ENCODE measurements around the gene CHD9.
"Not testable (repeated sequence)": the region's sequence is repeated elsewhere in the genome, so short reads cannot be mapped to it uniquely, and the experiment has no call there.

The CHD9 gene

DNA sequence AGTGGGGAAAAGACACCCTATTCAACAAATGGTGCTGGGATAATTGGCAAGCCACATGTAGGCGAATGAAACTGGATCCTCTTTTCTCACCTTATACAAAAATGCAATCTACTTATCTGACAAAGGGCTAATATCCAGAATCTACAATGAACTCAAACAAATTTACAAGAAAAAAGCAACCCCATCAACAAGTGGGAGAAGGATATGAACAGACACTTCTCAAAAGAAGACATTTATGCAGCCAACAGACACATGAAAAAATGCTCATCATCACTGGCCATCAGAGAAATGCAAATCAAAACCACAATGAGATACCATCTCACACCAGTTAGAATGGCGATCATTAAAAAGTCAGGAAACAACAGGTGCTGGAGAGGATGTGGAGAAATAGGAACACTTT, 223.7 kb downstream of the CHD9 start:
- not testable (repeated sequence) for DNase-seq (ENCODE audit: low spot score)

DNA sequence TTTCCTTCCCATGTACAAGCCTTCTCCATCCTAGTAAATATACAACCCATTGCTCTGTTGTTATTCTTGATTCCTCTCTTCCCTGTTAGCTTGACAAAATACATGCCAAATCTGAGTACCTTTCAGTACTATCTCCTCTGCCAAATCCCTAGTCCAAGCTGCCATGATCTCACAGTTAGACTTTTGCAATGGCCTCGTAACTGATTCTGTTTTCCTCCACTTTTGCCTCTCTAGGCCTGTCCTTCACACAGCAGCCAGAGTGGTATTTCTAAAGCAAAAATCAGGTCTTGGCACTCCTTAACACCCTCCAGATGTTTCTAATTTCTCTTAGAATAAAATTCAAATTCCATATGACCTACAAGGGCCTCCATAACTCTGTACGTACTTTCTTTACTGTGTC, 226.5 kb downstream of the CHD9 start:
- DNase-seq (ENCODE audit: low spot score), result no peak

DNA sequence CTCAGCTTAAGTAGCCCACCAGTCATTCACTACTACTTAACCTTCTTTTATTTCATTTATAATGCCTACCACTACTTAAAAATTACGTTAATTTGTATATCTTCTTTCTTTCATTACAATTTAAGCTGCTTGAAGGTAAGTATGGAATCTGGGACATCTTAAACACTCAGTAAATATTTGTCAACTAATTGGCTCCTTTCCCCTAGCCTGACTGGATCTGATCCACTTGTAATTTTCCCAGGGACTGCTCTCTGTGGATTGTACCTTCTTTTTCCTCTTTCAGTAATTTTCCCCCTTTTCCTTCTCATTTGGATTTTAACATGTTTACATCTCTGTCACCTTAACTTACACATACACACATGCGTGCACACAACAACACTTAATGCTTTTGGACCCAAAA, 227.1 kb downstream of the CHD9 start:
- DNase-seq (ENCODE audit: low spot score), result no peak

DNA sequence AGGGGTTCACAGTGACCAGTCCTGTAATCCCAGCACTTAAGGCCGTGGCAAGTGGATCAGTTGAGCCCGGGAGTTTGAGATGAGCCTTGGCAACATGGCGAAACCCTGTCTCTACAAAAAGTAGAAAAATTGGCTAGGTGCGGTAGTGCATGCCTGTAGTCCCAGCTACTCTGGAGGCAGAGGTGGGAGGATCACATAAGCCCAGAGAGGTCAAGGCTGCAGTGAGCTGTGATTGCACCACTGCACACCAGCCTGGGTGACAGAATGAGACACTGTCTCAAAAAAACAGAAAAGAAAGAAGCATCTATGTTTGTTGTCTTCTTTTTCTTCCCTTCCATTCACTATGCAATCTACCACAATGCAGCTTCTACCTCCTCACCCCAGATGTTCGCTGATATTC, 227.5 kb downstream of the CHD9 start:
- DNase-seq (ENCODE audit: low spot score), result no peak

DNA sequence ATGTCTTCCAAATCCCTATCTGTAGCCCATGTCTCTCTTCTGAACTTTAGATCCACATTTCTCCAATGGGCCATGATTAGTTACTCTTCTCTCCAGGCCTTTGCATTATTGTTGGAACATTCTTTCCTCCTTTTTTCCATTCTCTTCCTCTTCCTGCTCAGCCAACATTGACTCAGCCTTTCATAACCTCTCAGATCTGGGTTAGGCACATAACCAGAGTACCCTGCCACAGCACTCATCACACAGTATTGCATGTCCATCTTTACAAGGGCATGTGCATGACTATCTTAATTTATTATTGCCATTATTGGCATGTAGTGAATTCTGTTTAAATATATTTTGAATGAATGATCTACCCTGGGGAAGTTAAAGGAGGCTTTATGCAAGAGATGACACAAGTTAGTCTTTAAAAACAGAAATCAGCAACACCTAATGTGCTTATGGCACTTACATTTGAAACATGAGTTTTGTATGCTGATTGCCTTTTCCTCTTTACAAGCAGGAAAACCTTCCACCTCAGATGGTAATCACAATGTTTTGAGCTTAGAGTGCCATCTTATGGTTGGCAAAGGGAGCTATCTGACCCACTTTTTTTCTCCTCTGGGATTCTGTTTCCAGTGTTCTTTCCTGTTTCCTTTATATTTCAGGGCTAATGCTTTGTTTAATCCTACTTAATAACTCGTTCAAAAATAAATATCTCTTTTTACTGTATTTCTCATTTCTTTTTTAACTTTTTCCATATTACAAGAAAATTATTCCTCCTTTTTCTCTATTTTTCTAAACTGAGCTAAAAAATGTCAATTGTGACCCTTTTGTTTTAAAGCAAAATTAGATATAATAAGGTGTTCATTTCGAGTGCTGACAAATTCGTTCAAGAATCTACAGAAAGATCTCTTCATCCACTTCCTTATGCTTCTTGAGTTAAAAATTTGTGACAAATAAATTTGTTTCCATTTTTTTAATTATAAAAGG, 228.5 kb downstream of the CHD9 start:
- peak; percentile 59 for DNase-seq (ENCODE audit: low spot score)

DNA sequence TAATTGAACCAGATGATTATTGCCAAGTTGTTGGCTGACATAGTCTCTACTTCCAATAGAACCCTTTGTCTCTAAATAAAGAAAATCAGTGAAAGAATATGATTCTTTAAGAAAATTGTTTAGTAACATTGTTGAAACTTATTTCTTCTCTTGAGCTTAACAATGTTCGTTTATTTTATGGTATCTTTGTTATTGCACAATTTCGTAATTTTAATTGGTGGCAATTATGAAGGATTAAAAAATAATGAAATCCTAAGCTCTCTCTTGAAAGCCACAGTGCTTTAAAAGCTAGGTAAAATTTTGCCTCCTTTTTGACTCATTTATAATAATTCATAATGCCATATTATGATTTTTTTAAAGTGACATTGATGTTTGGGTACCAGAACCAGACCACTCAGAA, 230.4 kb downstream of the CHD9 start:
- DNase-seq (ENCODE audit: low spot score), result no peak

DNA sequence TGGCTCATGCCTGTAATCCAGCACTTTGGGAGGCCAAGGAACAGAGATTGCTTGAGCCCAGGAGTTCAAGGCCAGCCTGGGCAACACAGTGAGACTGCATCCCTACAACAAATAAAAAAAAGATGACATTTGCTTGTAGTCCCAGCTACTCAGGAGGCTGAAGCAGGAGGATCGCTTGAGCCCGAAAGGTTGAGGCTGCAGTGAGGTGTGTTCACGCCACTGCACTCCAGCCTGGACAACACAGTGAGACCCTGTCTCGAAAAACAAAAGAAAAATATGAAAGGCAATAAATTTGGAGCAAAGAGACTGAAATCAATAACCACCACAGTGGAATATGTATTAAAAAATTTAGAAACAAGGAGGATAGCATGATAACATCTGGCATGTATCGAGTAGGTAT, 235.7 kb downstream of the CHD9 start:
- no peak for DNase-seq (ENCODE audit: low spot score)

DNA sequence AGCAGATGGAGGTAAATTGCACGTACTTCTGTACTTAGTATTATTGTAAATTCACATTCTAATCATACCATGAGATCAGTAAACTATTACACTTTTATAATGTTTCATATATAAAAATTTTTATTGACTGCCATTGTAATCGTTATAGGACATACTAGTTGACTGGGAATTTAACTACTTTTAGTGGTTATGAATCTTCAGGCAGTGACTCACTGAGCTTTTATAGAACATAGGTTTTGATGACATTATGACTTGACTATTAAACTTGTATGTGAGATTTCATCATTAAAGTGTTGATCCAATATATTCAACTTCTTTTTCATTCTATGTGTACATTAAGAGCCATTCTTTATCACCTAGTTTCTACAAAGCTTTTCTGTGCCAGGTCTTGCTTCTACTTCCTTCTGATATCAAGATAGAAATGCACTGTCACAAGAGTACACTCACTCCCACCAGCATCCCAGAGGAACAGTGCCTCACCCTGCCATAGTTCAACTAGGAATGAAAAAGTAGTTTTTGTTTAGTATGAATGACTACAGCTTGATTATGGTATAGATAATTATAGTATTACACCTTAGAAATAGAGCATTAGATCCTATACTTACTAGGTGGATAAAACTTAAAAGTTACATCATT, 237.1 kb downstream of the CHD9 start:
- DNase-seq (ENCODE audit: low spot score), result no peak

DNA sequence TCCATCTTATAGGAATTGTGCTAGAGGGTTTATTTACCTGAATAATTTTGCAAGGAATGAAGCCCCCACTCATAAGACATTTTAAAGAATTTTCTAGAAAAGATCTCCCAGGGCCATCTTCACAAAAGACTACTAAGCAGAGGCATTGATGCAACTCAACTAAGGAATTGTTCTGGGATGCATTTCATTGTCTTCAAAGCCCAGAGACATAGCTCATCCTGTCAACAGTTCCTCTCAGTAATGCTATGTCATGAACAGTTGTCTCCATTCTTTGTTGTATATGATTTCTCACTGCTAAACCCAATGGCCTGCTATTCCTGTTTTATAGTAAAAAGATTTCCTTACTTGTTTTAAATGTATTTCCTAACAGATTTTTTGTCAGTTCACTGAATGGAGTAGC, 242.7 kb downstream of the CHD9 start:
- DNase-seq (ENCODE audit: low spot score), result no peak

DNA sequence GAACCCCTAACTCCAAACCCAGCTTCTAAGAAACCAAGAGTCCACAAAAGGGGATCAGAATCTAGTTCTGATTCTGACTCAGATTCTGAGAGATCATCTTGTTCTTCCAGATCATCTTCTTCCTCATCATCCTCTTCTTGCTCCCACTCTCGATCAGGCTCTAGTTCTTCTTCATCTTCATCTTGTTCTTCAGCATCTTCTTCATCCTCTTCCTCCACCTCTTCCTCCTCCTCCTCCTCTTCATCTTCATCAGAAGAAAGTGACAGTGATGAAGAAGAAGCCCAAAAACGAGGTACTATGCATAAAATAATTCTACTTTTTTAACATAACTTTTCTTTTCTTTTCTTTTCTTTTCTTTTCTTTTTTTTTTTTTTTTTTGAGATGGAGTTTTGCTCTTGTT, 249.5 kb downstream of the CHD9 start:
- no peak for DNase-seq (ENCODE audit: low spot score)

DNA sequence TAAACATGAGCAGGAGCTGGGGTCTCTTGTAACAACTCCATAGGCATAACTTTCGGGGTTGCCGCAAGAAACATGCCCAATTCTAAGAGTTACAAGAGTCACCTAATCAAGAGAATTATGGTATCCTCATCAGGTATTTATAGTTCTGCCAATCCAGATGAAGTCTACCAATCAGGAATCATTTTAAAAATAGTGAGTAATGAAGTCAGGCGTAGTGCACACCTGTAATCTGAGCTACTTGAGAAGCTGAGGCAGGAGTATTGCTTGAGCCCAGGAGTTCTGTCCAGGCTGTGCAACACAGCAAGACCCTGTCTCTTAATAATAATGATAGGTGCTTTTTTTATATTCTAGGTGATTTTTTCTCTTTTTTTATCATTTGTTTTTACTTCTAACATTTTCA, 251.0 kb downstream of the CHD9 start:
- DNase-seq (ENCODE audit: low spot score), result no peak

DNA sequence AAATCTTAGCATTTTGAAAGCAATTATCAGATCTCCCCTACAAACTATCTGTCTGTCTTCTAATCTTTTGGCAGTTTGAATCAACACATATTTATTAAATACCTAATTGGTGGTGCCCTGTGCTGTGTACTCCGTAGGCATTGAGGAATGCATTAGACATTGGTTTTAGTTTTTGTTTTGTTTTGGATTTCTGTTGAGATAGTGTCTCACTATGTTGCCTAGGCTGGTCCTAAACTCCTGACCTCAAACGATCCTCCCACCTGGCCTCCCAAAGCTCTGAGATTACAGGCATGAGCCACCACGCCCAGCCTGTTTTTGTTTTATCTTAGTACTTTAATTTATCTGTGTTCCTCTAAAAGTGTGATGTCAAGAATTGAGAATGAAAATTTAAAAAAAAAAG, 254.7 kb downstream of the CHD9 start:
- no peak for DNase-seq (ENCODE audit: low spot score)

DNA sequence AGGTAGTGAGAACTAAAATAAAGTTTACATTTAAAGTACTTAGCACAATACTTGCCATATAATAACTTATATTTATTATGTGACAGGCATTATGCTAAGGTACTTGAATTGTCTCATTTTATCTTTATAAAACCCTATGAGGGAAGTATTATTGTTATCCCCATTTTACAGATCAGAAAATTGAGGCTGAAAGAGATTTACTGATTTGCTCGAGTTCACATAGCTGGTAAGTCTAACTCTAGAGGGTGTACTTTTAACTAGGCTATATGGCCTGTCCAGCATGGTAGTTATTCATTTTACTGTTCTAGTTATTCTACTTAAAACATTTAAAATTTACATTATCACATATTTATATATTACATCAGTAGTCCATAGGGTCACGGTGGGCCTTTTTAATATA, 266.2 kb downstream of the CHD9 start:
- no peak for DNase-seq (ENCODE audit: low spot score)

DNA sequence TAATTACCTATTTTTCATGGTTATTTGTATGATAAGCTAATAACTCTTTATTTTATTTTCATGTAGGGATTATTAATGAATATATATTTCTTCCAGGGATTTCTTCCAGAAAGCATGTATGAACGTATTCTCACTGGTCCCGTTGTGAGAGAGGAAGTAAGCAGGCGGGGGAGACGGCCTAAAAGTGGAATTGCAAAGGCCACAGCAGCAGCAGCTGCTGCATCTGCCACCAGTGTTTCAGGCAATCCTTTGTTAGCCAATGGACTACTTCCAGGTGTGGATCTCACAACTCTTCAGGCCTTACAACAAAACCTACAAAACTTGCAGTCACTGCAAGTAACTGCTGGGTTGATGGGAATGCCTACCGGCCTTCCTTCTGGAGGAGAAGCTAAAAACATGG, 269.1 kb downstream of the CHD9 start:
- DNase-seq (ENCODE audit: low spot score), result no peak

DNA sequence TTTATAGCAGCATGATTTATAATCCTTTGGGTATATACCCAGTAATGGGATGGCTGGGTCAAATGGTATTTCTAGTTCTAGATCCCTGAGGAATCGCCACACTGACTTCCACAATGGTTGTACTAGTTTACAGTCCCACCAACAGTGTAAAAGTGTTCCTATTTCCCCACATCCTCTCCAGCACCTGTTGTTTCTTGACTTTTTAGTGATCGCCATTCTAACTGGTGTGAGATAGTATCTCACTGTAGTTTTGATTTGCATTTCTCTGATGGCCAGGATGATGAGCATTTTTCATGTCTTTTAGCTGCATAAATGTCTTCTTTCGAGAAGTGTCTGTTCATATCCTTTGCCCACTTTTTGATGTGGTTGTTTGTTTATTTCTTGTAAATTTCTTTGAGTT, 276.2 kb downstream of the CHD9 start:
- not testable (repeated sequence) for DNase-seq (ENCODE audit: low spot score)

DNA sequence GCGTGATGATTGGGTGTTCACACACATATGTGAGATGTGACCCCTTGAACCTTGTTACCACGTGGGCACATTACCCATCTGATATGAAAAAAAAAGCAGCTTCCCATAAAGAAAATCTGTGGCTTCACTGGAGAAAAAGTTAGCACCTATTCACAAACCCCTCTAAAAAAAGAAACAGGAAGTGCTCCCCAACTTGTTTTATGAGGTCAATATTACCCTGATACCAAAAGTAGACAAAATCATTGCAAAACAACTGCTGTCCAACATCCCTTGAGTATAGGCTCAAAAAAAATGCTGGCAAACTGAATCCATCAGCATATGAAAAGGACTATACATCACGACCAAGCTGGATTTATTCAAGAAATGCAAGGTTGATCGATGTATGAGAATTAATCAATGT, 279.8 kb downstream of the CHD9 start:
- no peak for DNase-seq (ENCODE audit: low spot score)

DNA sequence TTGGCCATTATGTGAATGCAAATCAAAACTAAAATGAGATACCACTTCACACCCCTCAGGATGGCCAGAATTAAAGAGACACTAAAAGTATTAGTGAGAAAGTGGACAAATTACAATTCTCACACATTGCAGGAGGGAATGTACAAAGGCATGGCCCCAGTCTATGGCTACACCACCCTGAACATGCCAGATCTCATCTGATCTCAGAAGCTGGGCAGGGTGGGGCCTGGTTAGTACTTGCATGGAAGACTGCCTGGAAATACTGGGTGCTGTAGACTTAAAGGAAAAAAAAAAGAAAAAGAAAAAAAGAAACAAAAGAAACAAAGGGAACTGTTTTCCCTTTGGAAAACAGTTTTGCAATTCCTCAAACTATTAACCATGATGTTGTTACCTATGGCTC, 282.5 kb downstream of the CHD9 start:
- DNase-seq (ENCODE audit: low spot score), result no peak

DNA sequence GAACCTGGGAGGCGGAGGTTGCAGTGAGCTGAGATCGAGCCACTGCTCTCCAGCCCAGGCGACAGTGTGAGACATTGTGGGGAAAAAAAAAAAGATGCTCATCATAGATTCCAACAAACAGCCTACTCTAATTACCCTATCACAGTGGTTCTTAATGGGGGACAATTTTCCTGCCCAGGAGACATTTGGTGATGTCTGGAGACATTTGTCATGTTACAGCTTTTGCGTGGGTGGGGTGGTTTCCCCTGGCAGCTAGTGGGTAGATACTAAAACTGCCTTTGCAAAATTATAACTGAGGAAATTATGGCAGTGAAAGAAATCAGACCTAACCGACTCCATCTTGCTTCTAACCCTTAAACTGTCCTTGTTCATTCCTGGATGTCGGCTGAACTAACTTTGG, 287.0 kb downstream of the CHD9 start:
- no peak for DNase-seq (ENCODE audit: low spot score)

DNA sequence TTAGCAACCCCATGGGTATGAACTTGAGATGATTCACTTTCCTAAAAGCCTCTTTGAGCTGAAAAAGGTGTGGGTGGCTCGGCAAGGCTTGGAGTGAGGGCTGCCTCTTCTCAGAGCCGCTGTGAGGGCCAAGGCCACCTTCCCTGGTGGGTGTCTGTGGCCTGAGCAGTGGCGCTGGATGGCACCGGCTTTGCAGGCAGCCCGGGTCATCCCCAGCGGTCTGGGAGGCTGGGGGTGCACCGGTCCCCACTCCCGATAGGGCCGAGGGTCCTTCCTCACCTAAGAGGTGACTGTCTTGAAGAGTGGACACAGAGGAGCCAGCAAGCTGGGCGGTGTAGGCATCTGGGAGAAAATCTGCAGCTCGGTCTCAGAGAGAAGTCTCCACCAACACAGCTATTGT, 300.3 kb downstream of the CHD9 start:
- no peak for DNase-seq (ENCODE audit: low spot score)

DNA sequence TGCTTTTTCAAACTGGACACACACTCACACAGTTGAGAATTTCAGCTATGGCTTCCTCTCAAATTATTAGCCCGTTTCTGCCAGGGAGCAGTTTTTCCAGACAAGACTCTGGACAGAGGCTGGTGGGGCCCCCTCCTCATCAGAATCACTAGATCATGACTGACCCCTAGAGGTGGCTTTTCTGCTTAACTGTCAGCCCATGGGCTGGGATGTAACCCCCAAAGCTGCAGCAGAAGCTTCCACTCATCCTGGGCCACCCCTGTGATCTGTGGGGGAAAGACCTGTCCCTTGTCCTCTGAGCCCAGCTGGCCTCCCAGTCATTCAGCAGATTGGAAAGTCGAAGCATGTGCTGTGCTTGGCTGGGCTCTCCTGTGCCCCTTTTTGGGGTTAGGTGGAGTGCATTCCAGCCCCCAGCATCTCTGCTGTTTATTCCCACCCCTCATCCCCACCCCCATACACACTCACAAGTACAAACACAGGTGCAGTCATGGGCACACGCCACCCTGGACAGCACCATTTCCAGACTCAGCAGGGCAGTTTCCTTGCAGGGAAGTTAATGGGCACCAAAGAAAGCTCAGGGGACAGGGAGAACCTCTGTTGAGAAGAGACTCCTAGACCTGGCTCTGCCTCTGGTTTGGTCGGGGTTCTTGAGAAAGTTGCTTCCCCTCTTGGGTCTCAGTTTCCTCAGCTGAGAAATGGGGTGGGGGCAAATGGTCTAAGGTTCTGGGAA, 301.9 kb downstream of the CHD9 start:
- DNase-seq (ENCODE audit: low spot score), result no peak

DNA sequence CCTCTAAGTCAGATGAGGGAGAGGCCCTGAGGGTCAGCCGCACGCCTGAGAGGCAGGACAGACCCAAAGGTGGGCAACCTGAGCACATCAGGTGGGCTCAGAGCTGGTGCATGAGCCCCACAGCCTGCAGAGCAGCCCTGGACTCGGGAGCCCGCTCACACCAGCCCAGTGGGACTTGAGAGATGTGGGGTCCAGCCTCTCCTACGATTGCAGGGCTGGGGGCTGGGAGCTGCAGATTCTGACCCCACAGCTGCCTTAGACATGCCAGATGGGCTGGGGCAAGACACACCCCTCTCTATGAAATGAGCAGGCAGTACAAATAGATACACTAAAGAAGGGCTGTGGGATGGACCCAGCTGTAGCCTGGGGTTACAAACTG, 302.4 kb downstream of the CHD9 start:
- DNase-seq (ENCODE audit: low spot score), result no peak

DNA sequence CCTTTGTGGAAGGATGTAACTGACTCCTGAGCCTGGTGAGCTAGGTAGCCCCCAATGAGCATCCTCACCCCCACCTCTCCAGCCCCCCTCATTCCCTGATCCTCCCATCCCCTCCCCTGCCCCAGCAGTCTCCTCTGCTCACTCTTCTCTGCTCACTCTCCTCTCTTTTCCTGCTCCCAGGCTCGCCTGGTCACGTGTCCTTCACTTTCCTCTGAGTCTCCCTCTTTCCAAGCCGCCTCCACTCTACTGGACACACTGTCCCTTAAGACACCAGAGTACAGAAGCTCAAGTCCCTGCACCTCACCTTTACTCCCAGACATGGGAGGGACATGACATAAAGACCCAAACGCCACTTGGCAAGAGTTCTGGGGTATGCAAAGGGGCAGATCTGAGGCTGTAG, 303.2 kb downstream of the CHD9 start:
- DNase-seq (ENCODE audit: low spot score), result no peak

DNA sequence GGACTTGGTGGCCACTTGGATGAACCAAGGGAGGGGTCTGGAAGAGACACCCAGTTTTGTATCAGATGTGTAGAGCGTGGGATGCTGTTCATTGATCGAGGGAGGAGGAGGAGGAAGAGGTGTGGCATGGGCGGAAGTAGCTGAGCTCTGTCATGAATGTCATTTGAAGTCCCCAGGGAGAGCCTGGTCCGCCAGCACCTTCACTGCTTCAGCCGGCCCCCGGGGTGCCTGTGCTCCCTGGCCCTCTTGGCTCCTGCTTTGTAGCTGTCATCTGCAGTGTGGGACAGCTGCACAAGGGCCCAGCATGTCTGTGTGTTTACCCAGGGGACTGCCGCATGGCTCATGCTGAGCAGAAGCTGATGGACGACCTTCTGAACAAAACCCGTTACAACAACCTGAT, 304.1 kb downstream of the CHD9 start:
- no peak for DNase-seq (ENCODE audit: low spot score)
